Measurements from ENCODE around the gene SUMO3.

- TF ChIP-seq, protein P1, sequence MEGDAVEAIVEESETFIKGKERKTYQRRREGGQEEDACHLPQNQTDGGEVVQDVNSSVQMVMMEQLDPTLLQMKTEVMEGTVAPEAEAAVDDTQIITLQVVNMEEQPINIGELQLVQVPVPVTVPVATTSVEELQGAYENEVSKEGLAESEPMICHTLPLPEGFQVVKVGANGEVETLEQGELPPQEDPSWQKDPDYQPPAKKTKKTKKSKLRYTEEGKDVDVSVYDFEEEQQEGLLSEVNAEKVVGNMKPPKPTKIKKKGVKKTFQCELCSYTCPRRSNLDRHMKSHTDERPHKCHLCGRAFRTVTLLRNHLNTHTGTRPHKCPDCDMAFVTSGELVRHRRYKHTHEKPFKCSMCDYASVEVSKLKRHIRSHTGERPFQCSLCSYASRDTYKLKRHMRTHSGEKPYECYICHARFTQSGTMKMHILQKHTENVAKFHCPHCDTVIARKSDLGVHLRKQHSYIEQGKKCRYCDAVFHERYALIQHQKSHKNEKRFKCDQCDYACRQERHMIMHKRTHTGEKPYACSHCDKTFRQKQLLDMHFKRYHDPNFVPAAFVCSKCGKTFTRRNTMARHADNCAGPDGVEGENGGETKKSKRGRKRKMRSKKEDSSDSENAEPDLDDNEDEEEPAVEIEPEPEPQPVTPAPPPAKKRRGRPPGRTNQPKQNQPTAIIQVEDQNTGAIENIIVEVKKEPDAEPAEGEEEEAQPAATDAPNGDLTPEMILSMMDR (IDR thresholded peaks at IDR 0.05): no peak
- no peak for TF ChIP-seq POLR2A (IDR thresholded peaks at IDR 0.05)
These were observed 53.3 kb downstream of the SUMO3 start for GRCh38 chr21:44764319-44765230.

Measured in testis (tissue), 2 donors.